ENCODE results near the gene TBC1D17. TPM values are rescaled to one million over a fixed set of nuclear protein-coding genes. Genes with fewer than 3 reads are reported as not detected.

The TBC1D17 gene
- total RNA-seq, 2 donors from 2014 or later, result 40.7 to 47.3 TPM

- whole genome bisulfite sequencing, 2 experiments (ENCODE audit: insufficient coverage in 1 of 2, insufficient read length in 1 of 2), result 94 to 99% methylated on average over 21 to 47 of the region's 54 CpGs
- no peak for TF ChIP-seq CTCF (conservative IDR thresholded peaks at IDR 0.05)
- peaks cover 36% of the 10 kb centered on the region for H3K27me3 Mint-ChIP-seq (ENCODE audit: insufficient read depth)
Observed at GRCh38 chr19:49887665-49888509, 10.4 kb downstream of the TBC1D17 start.

GRCh38 chr19:49888510-49888824, 11.0 kb downstream of the TBC1D17 start:
- peaks cover 5% of the 10 kb centered on the region for H3K9me3 Mint-ChIP-seq
- no peak overlapping the region for H3K4me3 Mint-ChIP-seq
- TF ChIP-seq CTCF (conservative IDR thresholded peaks at IDR 0.05), result no peak
- H3K4me1 Mint-ChIP-seq, result no peaks in the 10 kb centered on the region
- H3K27me3 ChIP-seq (ENCODE audit: control insufficient read depth, insufficient read depth, low read length, poor library complexity, severe bottlenecking), result no peaks in the 10 kb centered on the region
- H3K27ac ChIP-seq (ENCODE audit: low read depth, low read length), result no peak overlapping the region
- H3K9me3 ChIP-seq (ENCODE audit: control insufficient read depth, low read length), result no peaks in the 10 kb centered on the region
- H3K4me1 ChIP-seq (ENCODE audit: control insufficient read depth, insufficient read depth, low read length), result no peaks in the 10 kb centered on the region
- H3K36me3 Mint-ChIP-seq (ENCODE audit: low read depth), result peaks cover 33% of the 10 kb centered on the region
- 92 to 96% methylated on average over 4 to 18 of the region's 18 CpGs for WGBS, 2 experiments (ENCODE audit: insufficient coverage in 1 of 2, insufficient read length in 1 of 2)
- no peak overlapping the region for H3K27ac Mint-ChIP-seq
- peaks cover 15% of the 10 kb centered on the region for H3K36me3 ChIP-seq (ENCODE audit: control insufficient read depth, insufficient read depth, low read length)
- peaks cover 42% of the 10 kb centered on the region for H3K27me3 Mint-ChIP-seq (ENCODE audit: insufficient read depth)
- no peak for DNase-seq
- no peak overlapping the region for H3K4me3 ChIP-seq (ENCODE audit: low read length)
- H3K9ac ChIP-seq (ENCODE audit: extremely low read depth, low read length, poor library complexity, severe bottlenecking), result no peak overlapping the region

More at GRCh38 chr19:49887665-49888509, 10.4 kb downstream of the TBC1D17 start:
- no peak for DNase-seq
- Histone ChIP-seq H3K27me3 (ENCODE audit: control insufficient read depth, insufficient read depth, low read length, poor library complexity, severe bottlenecking) (no peaks in the 10 kb centered on the region), H3K4me3 (ENCODE audit: low read length) (no peak overlapping the region), H3K4me1 (ENCODE audit: control insufficient read depth, insufficient read depth, low read length) (no peaks in the 10 kb centered on the region), H3K36me3 (ENCODE audit: control insufficient read depth, insufficient read depth, low read length) (peaks cover 21% of the 10 kb centered on the region), H3K9ac (ENCODE audit: extremely low read depth, low read length, poor library complexity, severe bottlenecking) (no peak overlapping the region), H3K27ac (ENCODE audit: low read depth, low read length) (no peak overlapping the region), H3K9me3 (ENCODE audit: control insufficient read depth, low read length) (no peaks in the 10 kb centered on the region)
- H3K27ac Mint-ChIP-seq, result no peak overlapping the region
- H3K36me3 Mint-ChIP-seq (ENCODE audit: low read depth), result peaks cover 39% of the 10 kb centered on the region
- peaks cover 5% of the 10 kb centered on the region for H3K9me3 Mint-ChIP-seq
- H3K4me1 Mint-ChIP-seq, result no peaks in the 10 kb centered on the region
- H3K4me3 Mint-ChIP-seq, result no peak overlapping the region

GRCh38 chr19:49889038-49889686, 11.7 kb downstream of the TBC1D17 start:
- Histone ChIP-seq H3K9me3 (ENCODE audit: control insufficient read depth, low read length) (no peaks in the 10 kb centered on the region), H3K4me3 (ENCODE audit: low read length) (no peak overlapping the region), H3K36me3 (ENCODE audit: control insufficient read depth, insufficient read depth, low read length) (peaks cover 12% of the 10 kb centered on the region), H3K9ac (ENCODE audit: extremely low read depth, low read length, poor library complexity, severe bottlenecking) (no peak overlapping the region), H3K4me1 (ENCODE audit: control insufficient read depth, insufficient read depth, low read length) (no peaks in the 10 kb centered on the region), H3K27me3 (ENCODE audit: control insufficient read depth, insufficient read depth, low read length, poor library complexity, severe bottlenecking) (no peaks in the 10 kb centered on the region), H3K27ac (ENCODE audit: low read depth, low read length) (no peak overlapping the region)
- Mint-ChIP-seq H3K4me1 (no peaks in the 10 kb centered on the region), H3K4me3 (no peak overlapping the region), H3K27ac (no peak overlapping the region), H3K36me3 (ENCODE audit: low read depth) (peaks cover 28% of the 10 kb centered on the region), H3K27me3 (ENCODE audit: insufficient read depth) (peaks cover 46% of the 10 kb centered on the region), H3K9me3 (peaks cover 5% of the 10 kb centered on the region)
- DNase-seq, result no peak
- no peak for TF ChIP-seq CTCF (conservative IDR thresholded peaks at IDR 0.05)
- WGBS, 2 experiments (ENCODE audit: insufficient coverage in 1 of 2, insufficient read length in 1 of 2), result 96 to 98% methylated on average over 7 to 23 of the region's 23 CpGs
